GM12873 (cell line): ENCODE measurements around the gene EVX2.

Source experiments
- TF ChIP-seq, protein P1 (sequence below): IDR thresholded peaks from 2 replicates; pipeline ENCODE4 v1.5.1; 2012; ENCODE audit warnings: low read depth, mild to moderate bottlenecking, moderate library complexity, low read length, control low read depth; ENCODE audit not compliant: insufficient read depth; ENCODE audit errors: missing control alignments

EVX2 gene

DNA sequence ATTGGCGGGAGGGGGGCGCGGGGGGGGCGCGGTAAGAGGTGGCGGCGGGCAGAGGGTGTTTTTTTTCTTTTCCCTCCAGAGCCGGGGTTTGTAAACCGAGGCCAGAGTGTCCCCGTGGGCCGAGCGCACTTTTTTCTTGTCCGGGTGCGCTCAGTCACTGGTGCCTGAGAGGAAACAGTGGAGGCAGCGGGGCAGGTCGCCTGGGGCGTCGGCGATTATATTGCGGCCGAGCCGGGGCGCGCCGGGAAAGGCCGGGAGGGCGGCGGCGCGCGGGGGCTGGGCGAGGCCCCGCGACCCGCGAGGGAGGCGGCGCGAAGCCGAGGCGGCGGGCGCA lies 46.0 kb upstream of the EVX2 start:
- TF ChIP-seq, protein P1, sequence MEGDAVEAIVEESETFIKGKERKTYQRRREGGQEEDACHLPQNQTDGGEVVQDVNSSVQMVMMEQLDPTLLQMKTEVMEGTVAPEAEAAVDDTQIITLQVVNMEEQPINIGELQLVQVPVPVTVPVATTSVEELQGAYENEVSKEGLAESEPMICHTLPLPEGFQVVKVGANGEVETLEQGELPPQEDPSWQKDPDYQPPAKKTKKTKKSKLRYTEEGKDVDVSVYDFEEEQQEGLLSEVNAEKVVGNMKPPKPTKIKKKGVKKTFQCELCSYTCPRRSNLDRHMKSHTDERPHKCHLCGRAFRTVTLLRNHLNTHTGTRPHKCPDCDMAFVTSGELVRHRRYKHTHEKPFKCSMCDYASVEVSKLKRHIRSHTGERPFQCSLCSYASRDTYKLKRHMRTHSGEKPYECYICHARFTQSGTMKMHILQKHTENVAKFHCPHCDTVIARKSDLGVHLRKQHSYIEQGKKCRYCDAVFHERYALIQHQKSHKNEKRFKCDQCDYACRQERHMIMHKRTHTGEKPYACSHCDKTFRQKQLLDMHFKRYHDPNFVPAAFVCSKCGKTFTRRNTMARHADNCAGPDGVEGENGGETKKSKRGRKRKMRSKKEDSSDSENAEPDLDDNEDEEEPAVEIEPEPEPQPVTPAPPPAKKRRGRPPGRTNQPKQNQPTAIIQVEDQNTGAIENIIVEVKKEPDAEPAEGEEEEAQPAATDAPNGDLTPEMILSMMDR, result no peak

DNA sequence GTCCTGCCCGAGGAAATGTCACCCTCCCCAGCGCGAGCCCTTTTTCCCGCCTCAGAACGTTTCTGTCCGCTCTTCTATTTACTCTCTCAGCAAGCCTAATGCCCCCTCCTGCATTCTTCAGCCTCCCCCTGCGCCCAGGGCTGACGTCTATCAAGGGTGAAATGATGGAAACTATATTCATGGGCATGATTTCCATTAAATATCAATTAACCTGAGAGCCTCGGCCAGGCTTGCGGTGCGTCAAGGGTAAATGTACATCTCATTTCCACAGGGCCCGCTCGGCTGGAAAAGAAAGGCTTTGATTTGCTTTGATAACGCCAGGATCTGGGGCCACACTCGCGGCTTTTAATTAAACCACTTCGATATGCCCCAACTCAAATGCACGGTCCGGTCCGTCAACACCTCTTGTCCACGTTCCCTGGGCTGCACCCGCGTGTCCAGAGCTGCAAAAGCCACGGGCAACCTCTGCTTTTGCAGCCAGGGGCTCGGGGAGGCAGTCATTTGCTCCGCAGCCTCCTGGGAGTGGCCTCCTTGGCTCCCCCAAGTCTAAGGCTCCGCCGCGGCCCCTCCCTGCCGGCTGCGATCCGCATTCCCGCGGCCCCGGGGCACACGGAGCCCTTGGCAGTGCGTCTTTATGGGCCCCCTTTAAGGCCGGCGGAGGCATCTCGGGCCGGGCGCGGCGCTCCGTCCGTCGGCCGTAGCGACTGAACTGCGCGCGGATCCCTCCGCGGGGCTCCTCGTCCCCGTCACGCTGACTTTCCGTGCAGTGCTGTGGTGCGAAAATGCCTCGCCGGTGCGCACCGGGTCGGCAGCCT lies 45.4 kb upstream of the EVX2 start, which contains the start of gene HOXD8:
HOXD8 (plus strand) TSS at position 724 of the 815 bp plus-strand sequence. CDS start 662 bp downstream, outside the sequence.
- TF ChIP-seq, protein P1, result no peak

DNA sequence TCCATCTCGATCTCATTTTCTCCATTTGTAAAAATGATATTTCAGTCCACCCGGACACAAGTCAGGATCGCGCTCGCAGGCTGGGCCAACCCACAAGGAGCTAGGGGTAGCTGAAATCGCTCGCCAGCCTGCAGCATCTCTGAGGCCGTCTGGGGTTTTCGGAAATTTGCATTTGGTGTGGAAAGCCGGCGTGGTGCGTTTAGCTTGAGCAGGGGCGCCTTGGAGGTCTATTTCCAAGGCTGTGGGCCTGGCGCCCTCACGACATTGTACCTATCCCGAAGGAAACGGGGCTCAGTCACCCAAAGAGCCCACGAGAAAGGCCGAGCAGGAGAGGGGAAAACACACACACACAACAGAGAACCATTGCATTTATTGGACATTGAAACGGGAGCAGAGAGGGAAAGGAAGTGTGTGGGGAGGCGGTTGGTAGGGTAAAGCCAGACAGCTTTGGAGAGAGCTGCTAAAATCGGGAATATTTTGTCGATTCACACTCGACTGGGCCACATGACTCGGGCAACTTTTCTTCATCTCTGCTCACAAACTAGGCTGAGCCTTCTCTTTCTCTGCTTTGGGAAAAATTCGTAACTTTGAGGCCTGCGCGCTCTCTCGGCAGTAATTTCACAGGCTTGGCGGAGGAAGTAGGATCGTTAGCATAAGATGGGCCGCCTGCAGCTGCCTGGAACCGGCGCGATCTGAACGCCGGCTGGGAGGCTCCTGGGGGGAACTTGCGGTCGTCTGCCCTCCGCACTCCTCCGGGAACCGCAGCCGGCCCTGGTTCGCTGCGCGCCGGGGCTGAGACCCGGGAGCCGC lies 44.6 kb upstream of the EVX2 start:
- TF ChIP-seq, protein P1, result no peak

DNA sequence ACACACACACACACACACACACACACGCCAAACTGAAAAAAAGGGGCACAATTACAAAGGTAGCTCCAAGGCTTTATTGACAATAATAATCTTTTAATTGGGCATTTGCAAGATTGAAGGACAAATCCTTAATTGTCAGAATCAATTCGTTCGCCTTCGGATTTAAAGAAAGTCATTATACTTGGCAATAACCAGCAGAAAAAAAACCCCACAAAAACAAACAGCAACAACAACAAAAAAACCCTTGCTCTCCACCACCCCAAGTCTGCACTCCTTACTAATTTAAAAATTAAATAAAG lies 44.0 kb upstream of the EVX2 start:
- TF ChIP-seq, protein P1, result no peak

DNA sequence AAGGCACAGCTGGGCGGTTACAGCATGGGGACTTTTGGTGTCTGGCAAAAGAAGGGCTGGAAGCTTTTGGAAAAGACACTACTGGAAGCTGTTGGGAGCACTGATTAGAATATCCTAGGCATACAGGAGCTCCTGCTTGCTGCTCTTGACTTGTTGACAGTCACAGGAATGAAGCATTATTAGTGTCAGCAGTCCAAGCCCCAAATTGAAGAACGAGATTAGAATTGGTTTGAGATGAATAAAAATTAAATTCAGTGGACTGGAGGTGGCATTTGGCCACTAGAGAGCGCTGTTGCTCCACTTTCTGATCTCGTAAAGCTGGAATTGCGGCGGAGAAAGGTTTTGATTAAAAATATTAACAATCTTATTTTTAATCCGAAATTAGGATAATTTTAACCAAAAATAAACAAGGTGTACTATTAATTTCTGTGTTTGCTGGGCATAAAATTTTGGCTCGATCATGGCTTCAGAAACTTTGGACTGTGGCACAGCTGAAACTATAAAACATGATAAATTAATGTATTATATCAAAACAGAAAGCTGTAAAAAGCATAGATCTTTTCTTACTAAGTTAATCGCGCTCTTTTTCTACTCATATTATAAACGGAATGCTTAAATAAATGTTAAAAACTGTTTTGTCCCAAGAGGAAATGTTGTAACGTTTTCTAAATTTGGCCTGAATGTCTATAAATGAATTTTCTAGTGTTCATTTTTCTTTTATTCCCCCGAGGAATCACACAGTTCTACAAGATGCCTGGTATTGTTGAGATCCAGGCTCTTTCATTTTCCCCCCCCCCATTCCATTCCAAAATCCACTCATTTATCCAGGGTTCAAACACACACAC lies 43.4 kb upstream of the EVX2 start:
- TF ChIP-seq, protein P1, result peak; percentile 70

DNA sequence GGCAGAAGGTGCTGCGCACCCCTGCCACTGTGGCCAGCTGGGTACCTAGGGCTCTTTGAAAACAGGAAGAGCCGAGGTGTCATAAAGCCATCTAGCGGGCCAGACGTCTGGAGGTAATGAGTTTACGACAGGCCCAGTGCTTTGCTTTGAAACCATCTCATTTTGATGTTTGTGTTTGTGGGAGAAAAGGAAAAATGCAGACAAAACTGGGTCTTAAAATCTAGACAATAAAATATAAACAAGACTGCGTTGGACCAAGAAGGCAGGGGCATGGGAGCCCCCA lies 42.0 kb upstream of the EVX2 start:
- TF ChIP-seq, protein P1, result no peak
